ENCODE data around the gene CES4A. TPM values are rescaled to one million over a fixed set of nuclear protein-coding genes. Genes with fewer than 3 reads are reported as not detected.

CES4A gene
- total RNA-seq (2021) (0.57 to 0.89 TPM (median 0.61 TPM) in 3 replicates), Bru-seq, nascent RNA (percentile 15 among the genes with signal in this experiment)
- long read RNA-seq, experiment 1 = 0 reads
- long read RNA-seq, experiment 2 = 0 reads
- long read RNA-seq, experiment 3, partial matches to known transcripts = 0 of 1 reads
- long read RNA-seq, experiment 3, other reads (novel, unspliced or antisense) = 0 of 1 reads

GRCh38 chr16:66988197-66988788 is at the start of gene CES4A:
Gene CES4A, plus strand, starts transcription at chr16:66988589. Its CDS starts 184 bp downstream, at chr16:66988773.
- no peak within 1 kb of the TSS for H3K27ac Mint-ChIP-seq
- H3K4me1 Mint-ChIP-seq = no peaks in the 10 kb centered on the region
- TF ChIP-seq ZNF219 (CRISPR knock-in tag; IDR thresholded peaks at IDR 0.05; ENCODE audit: borderline replicate concordance) (no peak), CREM (CRISPR knock-in tag; IDR thresholded peaks at IDR 0.05) (no peak), CBFB (CRISPR knock-in tag; IDR thresholded peaks at IDR 0.05; ENCODE audit: low read depth) (no peak), PRDM15 (CRISPR knock-in tag; IDR thresholded peaks at IDR 0.05) (no peak), RELA (CRISPR knock-in tag; IDR thresholded peaks at IDR 0.05; ENCODE audit: borderline replicate concordance) (no peak), TEAD4 (CRISPR knock-in tag; IDR thresholded peaks at IDR 0.05) (no peak), GRHL2 (CRISPR knock-in tag; IDR thresholded peaks at IDR 0.05; ENCODE audit: insufficient replicate concordance, severe bottlenecking) (no peak), PREB (CRISPR knock-in tag; IDR thresholded peaks at IDR 0.05; ENCODE audit: borderline replicate concordance) (no peak)
- TF ChIP-seq, protein P1, sequence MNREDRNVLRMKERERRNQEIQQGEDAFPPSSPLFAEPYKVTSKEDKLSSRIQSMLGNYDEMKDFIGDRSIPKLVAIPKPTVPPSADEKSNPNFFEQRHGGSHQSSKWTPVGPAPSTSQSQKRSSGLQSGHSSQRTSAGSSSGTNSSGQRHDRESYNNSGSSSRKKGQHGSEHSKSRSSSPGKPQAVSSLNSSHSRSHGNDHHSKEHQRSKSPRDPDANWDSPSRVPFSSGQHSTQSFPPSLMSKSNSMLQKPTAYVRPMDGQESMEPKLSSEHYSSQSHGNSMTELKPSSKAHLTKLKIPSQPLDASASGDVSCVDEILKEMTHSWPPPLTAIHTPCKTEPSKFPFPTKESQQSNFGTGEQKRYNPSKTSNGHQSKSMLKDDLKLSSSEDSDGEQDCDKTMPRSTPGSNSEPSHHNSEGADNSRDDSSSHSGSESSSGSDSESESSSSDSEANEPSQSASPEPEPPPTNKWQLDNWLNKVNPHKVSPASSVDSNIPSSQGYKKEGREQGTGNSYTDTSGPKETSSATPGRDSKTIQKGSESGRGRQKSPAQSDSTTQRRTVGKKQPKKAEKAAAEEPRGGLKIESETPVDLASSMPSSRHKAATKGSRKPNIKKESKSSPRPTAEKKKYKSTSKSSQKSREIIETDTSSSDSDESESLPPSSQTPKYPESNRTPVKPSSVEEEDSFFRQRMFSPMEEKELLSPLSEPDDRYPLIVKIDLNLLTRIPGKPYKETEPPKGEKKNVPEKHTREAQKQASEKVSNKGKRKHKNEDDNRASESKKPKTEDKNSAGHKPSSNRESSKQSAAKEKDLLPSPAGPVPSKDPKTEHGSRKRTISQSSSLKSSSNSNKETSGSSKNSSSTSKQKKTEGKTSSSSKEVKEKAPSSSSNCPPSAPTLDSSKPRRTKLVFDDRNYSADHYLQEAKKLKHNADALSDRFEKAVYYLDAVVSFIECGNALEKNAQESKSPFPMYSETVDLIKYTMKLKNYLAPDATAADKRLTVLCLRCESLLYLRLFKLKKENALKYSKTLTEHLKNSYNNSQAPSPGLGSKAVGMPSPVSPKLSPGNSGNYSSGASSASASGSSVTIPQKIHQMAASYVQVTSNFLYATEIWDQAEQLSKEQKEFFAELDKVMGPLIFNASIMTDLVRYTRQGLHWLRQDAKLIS (CRISPR knock-in tag; IDR thresholded peaks at IDR 0.05; ENCODE audit: borderline replicate concordance) = no peak
- H3K27me3 Mint-ChIP-seq (ENCODE audit: low read depth) = peaks cover 12% of the 10 kb centered on the region
- ATAC-seq = no peak
- H3K9me3 Mint-ChIP-seq = no peaks in the 10 kb centered on the region
- ChIA-PET POLR2A (no interaction called here), CTCF (no interaction called here)
- H3K4me3 Mint-ChIP-seq = no peak within 1 kb of the TSS
- no peak for DNase-seq (ENCODE audit: low spot score)
- no peaks in the 10 kb centered on the region for H3K36me3 Mint-ChIP-seq

DNA sequence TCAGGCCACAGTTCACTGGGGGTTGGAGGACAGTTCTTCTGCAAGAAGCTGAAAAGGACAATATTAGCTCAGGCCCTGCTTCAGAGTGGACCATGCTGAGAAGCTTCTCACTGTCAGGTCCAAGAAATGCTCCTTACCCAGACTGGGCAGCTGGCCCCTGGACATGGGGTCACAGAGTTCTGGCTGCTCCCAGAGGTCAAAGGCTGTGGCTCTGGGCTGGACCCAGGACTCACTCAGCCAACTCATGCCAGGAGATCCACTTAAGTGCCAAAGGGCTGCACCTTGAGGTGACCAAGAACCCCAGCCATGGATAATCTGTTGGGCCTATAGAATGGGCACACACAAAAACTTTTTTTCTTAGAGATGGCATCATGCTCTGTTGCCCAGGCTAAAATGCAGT is 49.0 kb upstream of the CES4A start:
- H3K9me3 Mint-ChIP-seq = no peaks in the 10 kb centered on the region
- no peak overlapping the region for H3K27ac Mint-ChIP-seq
- ChIA-PET CTCF (no interaction called here), POLR2A (no interaction called here)
- no peak overlapping the region for H3K4me3 Mint-ChIP-seq
- peaks cover 15% of the 10 kb centered on the region for H3K4me1 Mint-ChIP-seq
- H3K27me3 Mint-ChIP-seq (ENCODE audit: low read depth) = peaks cover 12% of the 10 kb centered on the region; the same call in 1 of the 2 replicates
- ATAC-seq = no peak
- H3K36me3 Mint-ChIP-seq = peaks cover 18% of the 10 kb centered on the region
- DNase-seq (ENCODE audit: low spot score) = no peak
- TF ChIP-seq ZSCAN18 (CRISPR knock-in tag; IDR thresholded peaks at IDR 0.05) (no peak), ZNF423 (CRISPR knock-in tag; IDR thresholded peaks at IDR 0.05) (no peak), HMGA2 (CRISPR knock-in tag; IDR thresholded peaks at IDR 0.05) (no peak), ETV6 (CRISPR knock-in tag; IDR thresholded peaks at IDR 0.05) (no peak), ATF1 (CRISPR knock-in tag; IDR thresholded peaks at IDR 0.05) (no peak), IRF2 (CRISPR knock-in tag; IDR thresholded peaks at IDR 0.05; ENCODE audit: borderline replicate concordance, low read depth) (no peak), ZBTB21 (CRISPR knock-in tag; IDR thresholded peaks at IDR 0.05; ENCODE audit: borderline replicate concordance) (no peak), ZNF121 (CRISPR knock-in tag; IDR thresholded peaks at IDR 0.05) (no peak), SOX15 (CRISPR knock-in tag; IDR thresholded peaks at IDR 0.05) (no peak)
- TF ChIP-seq, protein P2, sequence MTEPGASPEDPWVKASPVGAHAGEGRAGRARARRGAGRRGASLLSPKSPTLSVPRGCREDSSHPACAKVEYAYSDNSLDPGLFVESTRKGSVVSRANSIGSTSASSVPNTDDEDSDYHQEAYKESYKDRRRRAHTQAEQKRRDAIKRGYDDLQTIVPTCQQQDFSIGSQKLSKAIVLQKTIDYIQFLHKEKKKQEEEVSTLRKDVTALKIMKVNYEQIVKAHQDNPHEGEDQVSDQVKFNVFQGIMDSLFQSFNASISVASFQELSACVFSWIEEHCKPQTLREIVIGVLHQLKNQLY (CRISPR knock-in tag; IDR thresholded peaks at IDR 0.05) = no peak
- TF ChIP-seq, protein P1 (CRISPR knock-in tag; IDR thresholded peaks at IDR 0.05; ENCODE audit: borderline replicate concordance) = no peak

Measured in WTC11 (cell line).